GM10266 (cell line): Measurements from ENCODE around the gene PLA2G4F.

Experiments
- DNase-seq: peaks from one replicate; pipeline ENCODE4 v3.0.0; 2012; ENCODE audit errors: extremely low spot score
- TF ChIP-seq, protein P1 (sequence below): IDR thresholded peaks from 2 replicates; pipeline ENCODE4 v1.5.1; 2012; ENCODE audit warnings: mild to moderate bottlenecking, low read depth; ENCODE audit not compliant: control insufficient read depth, insufficient read depth; ENCODE audit errors: missing control alignments

PLA2G4F gene

DNA sequence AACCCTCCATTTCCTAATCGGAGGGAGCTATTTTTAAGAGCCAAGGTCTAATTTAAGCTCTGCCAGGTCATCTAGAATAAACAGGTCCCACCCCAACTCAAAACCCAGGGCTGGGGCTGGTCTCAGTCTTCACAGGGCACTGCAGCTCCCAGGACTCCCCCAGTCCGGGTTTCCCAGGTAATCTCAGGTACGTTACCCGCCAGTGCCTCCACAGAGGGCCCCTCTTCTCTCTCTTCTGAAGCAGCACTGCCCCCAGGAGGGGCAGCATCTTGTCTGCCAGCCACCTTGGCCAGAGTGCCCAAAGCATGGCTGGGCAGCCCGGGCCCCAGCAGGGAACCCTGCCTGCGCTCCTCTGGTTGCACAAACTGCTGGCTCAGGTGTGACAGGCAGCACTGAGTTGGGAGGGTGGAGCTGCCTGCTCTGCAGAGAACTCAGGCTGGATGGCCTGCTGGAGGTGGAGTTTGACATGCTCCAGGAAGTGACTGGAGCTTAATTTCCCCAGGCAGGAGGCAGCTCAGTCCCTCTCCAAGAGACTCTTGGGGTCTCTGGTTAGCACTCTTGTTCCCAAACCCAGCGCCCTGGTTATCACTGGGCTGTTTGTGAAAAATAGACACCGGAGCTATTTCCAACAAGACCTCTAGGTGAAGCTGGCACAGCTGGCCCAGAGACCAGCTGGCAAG, at the start of gene PLA2G4F:
Gene PLA2G4F (minus strand): TSS at position 394 of the 680 bp plus-strand sequence. CDS start 87 bp downstream, at position 307.
- no peak for DNase-seq
- TF ChIP-seq, protein P1, sequence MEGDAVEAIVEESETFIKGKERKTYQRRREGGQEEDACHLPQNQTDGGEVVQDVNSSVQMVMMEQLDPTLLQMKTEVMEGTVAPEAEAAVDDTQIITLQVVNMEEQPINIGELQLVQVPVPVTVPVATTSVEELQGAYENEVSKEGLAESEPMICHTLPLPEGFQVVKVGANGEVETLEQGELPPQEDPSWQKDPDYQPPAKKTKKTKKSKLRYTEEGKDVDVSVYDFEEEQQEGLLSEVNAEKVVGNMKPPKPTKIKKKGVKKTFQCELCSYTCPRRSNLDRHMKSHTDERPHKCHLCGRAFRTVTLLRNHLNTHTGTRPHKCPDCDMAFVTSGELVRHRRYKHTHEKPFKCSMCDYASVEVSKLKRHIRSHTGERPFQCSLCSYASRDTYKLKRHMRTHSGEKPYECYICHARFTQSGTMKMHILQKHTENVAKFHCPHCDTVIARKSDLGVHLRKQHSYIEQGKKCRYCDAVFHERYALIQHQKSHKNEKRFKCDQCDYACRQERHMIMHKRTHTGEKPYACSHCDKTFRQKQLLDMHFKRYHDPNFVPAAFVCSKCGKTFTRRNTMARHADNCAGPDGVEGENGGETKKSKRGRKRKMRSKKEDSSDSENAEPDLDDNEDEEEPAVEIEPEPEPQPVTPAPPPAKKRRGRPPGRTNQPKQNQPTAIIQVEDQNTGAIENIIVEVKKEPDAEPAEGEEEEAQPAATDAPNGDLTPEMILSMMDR = no peak

DNA sequence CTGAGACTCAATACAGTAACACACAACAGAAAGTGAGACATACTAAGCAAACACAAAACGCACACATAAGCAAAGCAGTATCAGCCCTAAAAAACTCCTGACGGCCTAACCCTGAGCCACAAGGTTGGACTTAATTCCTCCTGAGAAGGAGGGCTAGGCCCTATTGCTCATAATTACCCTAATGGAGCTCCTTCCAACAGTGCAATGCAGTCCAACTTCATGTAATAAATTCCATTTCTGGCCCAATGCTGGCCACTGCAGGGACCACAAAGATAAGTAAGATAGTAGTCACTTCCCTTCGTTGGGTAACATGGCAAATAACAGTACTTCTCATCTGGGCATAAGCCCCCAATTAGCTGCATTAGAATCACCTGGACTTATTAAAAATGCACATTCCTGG, 47.5 kb upstream of the PLA2G4F start:
- TF ChIP-seq, protein P1 = no peak
- DNase-seq = no peak

- no peak for DNase-seq
- TF ChIP-seq, protein P1 = no peak
Measured at GRCh38 chr15:42202653-42203052, 46.2 kb upstream of the PLA2G4F start.

DNA sequence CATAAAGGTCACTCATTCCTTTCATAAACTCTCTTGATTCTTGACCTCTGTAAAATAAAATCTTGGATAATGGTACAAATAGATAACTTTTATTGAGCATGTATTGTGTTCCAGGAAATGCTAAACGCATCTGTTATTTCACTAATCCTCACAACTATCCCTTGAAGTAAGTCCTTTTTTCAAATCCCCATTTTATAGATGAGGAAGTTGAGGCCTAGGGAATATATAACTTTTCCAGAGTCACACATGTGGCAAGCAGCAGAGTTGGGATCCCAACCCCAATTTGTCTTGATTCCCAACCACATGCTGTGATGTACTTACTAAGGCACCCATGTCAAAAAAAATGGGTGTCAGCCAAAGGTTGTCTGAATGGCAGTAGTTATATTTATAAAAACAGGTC, 45.4 kb upstream of the PLA2G4F start:
- DNase-seq = no peak
- TF ChIP-seq, protein P1 = no peak

- TF ChIP-seq, protein P1 = no peak
- no peak for DNase-seq
Measured at GRCh38 chr15:42199126-42199525, 42.7 kb upstream of the PLA2G4F start.

- DNase-seq = no peak
Measured at GRCh38 chr15:42198516-42198915, 42.1 kb upstream of the PLA2G4F start.

DNA sequence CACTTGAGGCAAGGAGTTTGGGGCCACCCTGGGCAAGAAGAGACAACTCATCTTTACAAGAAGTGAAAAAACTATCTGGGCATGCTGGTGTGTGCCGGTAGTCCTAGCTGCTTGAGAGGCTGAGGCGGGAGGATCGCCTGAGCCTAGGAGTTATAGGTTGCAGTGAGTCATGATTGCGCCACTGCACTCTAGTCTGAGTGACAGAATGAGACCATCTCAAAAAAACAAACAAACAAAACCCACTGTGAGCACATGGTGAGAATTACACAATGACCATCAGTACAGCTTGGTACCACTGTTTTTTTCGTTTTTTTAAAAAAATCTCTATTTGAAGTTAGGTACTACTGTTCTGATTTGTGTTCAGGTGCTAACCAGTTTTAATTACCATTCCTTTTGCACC, 38.1 kb upstream of the PLA2G4F start:
- DNase-seq = no peak
- TF ChIP-seq, protein P1 = no peak

More at GRCh38 chr15:42198516-42198915, 42.1 kb upstream of the PLA2G4F start:
- TF ChIP-seq, protein P1 = no peak
